ENCODE data around the gene SERPINE2. TPM values are rescaled to one million over a fixed set of nuclear protein-coding genes. Genes with fewer than 3 reads are reported as not detected.

SERPINE2 gene
- total and polyA plus RNA-seq, 11 donors: 9.3 to 61.7 (median 22.1) TPM

- 77 to 88% (median 85%) methylated on average over 3 of the region's 3 CpGs for WGBS, 4 donors
- no peak overlapping the region for H3K27ac ChIP-seq
- intact Hi-C loops (cut with DNase I): no loop called here
Observed at GRCh38 chr2:224020523-224020922, 18.6 kb downstream of the SERPINE2 start.

GRCh38 chr2:224017957-224018356, 21.1 kb downstream of the SERPINE2 start:
- intact Hi-C loops (cut with DNase I): no loop called here
- no peak overlapping the region for H3K27ac ChIP-seq
- WGBS, 4 donors: 40 to 59% (median 49%) methylated on average over 4 of the region's 4 CpGs
- no peaks in the 10 kb centered on the region for H3K36me3 ChIP-seq
- H3K9me3 ChIP-seq: no peaks in the 10 kb centered on the region
- no peaks in the 10 kb centered on the region for H3K4me1 ChIP-seq
- no peak for TF ChIP-seq CTCF (IDR thresholded peaks at IDR 0.05)
- TF ChIP-seq POLR2A (IDR thresholded peaks at IDR 0.05): no peak
- H3K27me3 ChIP-seq: no peaks in the 10 kb centered on the region
- no peak for ATAC-seq
- no peak for DNase-seq
- no peak overlapping the region for H3K4me3 ChIP-seq

More at GRCh38 chr2:224020523-224020922, 18.6 kb downstream of the SERPINE2 start:
- Histone ChIP-seq H3K36me3 (no peaks in the 10 kb centered on the region), H3K27me3 (no peaks in the 10 kb centered on the region), H3K4me1 (no peaks in the 10 kb centered on the region), H3K4me3 (no peak overlapping the region), H3K9me3 (no peaks in the 10 kb centered on the region)
- DNase-seq (no peak), ATAC-seq (no peak)
- no peak for TF ChIP-seq CTCF (IDR thresholded peaks at IDR 0.05)
- TF ChIP-seq POLR2A (IDR thresholded peaks at IDR 0.05): no peak

- intact Hi-C loops (cut with DNase I): no loop called here
- WGBS, 4 donors: 59 to 83% (median 61%) methylated on average over 3 of the region's 3 CpGs
- Histone ChIP-seq H3K9me3 (no peaks in the 10 kb centered on the region), H3K27ac (no peak overlapping the region), H3K27me3 (no peaks in the 10 kb centered on the region), H3K4me3 (no peak overlapping the region), H3K4me1 (no peaks in the 10 kb centered on the region), H3K36me3 (no peaks in the 10 kb centered on the region)
- DNase-seq (no peak), ATAC-seq (no peak)
- TF ChIP-seq POLR2A (IDR thresholded peaks at IDR 0.05) (no peak), CTCF (IDR thresholded peaks at IDR 0.05) (no peak)
Observed at GRCh38 chr2:224016963-224017362, 22.1 kb downstream of the SERPINE2 start.

- H3K4me3 ChIP-seq: no peak overlapping the region
- 74 to 81% (median 77%) methylated on average over 4 of the region's 4 CpGs for WGBS, 4 donors
- intact Hi-C loops (cut with DNase I): no loop called here
- H3K9me3 ChIP-seq: no peaks in the 10 kb centered on the region
- no peaks in the 10 kb centered on the region for H3K27me3 ChIP-seq
- no peaks in the 10 kb centered on the region for H3K36me3 ChIP-seq
- no peak overlapping the region for H3K27ac ChIP-seq
- no peak for TF ChIP-seq CTCF (IDR thresholded peaks at IDR 0.05)
- TF ChIP-seq POLR2A (IDR thresholded peaks at IDR 0.05): no peak
- peaks cover 0 to 6% (median 0%) of the 10 kb centered on the region in 12 donors for H3K4me1 ChIP-seq
- DNase-seq (no peak), ATAC-seq (no peak)
Observed at GRCh38 chr2:224014336-224014735, 24.8 kb downstream of the SERPINE2 start.

All from heart left ventricle (tissue), 16 donors.